GM15510 (cell line): ENCODE data around the gene ALDH3A2.

ENCODE experiments used
- POLR2A ChIP-seq: IDR thresholded peaks from 3 replicates; pipeline ENCODE4 v1.6.1; 2011; ENCODE audit warnings: borderline replicate concordance; ENCODE audit not compliant: insufficient read length; ENCODE audit errors: extremely low read depth

The ALDH3A2 gene

DNA sequence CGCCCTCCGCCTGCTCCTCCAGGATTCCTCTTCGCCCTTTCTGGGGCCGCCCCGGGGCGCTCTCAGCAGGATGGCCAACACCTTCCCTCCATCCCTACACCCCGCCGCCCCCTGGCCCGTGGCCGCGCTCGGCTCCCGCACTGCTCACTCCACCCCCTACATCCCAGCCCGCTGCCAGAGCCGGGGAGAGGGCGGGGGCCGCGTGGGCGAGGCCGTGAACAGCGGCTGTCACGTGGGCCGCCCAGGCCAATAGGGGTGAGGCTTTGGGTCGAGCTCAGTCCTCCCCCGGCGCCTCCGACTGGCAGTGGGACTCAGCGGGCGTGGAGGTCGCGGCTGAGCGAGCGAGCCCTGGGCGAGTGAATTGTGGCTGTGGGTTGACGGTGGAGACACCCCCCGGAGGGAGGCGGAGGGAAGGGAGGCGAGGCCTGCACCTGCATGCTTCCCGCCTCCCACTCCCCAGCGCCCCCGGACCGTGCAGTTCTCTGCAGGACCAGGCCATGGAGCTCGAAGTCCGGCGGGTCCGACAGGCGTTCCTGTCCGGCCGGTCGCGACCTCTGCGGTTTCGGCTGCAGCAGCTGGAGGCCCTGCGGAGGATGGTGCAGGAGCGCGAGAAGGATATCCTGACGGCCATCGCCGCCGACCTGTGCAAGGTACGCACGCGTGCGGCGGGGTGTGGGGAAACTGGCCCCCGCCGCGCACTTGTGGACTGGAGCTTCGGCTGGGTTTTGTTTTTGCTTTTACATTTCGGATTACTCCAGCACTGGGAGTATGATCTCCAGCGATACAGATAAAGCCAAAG, at the start of gene ALDH3A2:
Gene ALDH3A2 (plus strand): TSS at position 277 of the 799 bp plus-strand sequence. CDS start 221 bp downstream, at position 498.
- peak; percentile 92 for TF ChIP-seq POLR2A

GRCh38 chr17:19610311-19610710, 38.2 kb upstream of the ALDH3A2 start:
- no peak for TF ChIP-seq POLR2A

DNA sequence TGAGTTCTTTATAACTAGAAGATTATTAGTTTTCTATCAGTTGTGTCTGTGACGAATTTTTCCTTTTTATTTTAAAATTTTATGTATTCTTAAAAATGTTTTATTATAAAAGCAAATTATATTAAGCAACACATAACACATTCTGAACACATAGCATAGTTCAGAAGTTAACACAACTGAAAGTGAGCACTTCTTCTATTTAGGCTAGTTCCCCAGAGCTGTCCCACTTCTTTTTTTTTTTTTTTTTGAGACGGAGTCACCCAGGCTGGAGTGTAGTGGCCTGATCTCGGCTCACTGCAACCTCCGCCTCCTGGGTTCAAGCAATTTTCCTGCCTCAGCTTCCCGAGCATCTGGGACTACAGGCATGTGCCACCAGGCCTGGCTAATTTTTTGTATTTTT, 37.7 kb upstream of the ALDH3A2 start:
- TF ChIP-seq POLR2A: no peak

- no peak for TF ChIP-seq POLR2A
Observed at GRCh38 chr17:19613979-19614378, 34.6 kb upstream of the ALDH3A2 start.

- no peak for TF ChIP-seq POLR2A
Observed at GRCh38 chr17:19614900-19615299, 33.7 kb upstream of the ALDH3A2 start.

DNA sequence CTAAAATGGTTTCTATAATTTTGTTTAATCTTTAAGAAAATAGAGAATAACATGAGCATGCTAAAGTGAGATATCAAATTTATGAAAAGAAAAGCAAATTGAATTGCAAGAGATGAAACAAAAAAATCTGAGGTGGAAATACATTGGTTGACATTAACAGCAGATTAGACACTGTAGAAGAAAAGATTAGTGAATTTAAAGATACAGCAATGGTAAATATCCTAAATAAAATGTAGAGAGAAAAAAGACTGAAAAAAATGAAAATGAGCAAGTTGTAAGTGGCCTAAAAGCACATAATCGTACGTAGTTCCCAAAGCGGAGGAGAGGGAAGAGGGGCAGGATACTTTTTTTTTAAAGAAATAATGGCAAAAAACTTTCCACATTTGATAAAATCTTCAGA, 30.5 kb upstream of the ALDH3A2 start:
- no peak for TF ChIP-seq POLR2A

DNA sequence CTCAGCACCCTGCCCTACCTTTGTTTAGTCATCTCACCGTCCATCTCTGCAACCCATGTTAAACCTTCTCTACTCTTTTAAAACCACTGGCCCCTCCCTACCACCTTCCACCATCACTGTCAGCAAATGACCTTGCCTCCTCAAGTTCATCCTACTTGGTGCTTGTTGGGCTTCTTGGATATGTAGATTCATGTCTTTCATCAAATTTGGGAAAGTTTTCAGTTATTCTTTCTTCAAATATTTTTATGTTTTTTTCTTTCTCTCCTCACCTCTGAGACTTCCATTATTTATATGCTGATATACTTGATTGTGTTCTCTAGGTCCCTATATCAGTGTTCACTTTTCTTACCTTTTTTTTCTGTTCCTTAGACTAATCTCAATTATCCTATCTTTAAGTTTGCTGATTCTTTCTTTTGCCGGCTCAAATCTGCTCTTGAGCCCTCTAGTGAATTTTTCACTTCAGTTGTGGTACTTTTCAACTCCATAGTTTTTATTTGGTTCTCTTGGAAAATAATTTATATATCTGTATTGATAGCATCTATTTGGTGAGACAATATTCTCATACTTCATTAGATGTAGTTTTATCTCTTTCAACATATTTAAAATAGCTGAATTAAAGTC, 28.7 kb upstream of the ALDH3A2 start:
- TF ChIP-seq POLR2A: no peak

DNA sequence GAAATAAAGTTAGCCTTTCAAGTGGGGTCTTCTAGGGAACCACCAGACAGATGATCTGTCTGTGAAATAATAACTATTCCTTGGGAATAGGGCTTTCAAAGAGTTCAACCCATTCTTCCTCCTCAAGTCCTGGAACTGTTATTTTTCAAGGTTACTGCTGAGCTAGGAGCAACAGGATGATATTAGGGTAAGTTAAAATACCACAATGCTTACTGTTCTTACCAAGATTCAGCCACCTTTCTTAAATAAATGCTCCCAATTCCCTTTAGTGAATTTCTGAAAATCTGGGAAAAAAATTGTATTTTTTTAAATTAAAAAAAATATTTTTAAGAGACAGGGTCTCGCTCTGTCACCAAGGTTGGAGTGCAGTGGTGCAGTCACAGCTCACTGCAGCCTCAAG, 26.9 kb upstream of the ALDH3A2 start:
- no peak for TF ChIP-seq POLR2A

DNA sequence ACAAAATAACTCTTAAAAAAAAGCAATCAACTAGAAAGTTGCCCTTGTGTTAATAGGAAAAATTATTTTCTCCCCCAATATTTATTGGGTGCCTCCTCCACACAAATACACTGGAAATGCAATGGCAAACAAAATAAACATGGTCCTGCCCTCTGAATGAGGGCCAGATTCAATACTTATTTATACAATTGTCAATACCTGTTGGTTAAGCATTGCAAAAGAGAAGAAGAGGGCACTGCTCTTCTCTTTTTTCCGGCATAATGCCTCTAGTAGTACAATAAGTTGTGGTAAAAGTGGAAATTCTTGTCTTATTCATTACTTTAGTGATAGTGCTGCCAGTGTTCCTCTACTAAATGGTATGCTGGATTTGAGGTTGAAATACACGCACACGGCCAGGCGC, 22.5 kb upstream of the ALDH3A2 start:
- TF ChIP-seq POLR2A: no peak

DNA sequence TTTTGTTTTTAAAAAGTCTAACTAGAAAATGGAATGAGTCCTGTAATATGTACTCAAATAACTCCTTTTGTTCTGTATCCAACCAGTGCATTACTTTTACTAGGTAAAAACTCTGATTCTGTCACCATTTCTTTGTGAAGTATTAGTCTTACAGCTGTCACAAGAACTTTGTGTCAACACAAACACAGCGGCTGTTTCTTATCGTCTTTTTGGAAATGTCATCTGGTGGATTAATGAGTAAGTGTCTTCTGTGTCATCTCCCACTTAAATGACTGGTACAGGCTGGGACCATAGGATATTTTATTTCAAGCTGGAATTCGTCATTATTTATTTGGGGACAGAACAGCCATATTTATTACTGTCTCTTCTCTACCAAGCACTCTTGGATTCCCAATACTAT, 19.1 kb upstream of the ALDH3A2 start:
- no peak for TF ChIP-seq POLR2A

DNA sequence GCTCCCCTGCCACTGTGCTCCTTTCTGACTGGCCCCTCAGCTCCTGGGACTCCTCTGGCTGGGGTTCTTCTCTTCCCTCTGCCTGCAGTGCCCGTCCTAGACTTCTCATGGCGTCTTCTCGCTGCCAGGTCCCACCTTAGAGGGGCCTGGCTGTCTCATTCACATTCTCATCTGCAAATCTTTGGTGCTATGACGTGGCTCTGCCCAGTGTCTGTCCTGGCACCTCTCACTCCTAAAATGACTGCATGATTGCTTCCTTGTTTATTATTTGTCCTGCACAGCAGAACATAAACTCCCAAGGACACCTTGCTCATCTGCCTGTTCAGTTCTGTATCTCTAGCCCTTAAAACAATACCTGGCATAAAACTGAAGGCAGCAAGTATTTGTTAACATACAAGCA, 18.5 kb upstream of the ALDH3A2 start:
- TF ChIP-seq POLR2A: no peak

DNA sequence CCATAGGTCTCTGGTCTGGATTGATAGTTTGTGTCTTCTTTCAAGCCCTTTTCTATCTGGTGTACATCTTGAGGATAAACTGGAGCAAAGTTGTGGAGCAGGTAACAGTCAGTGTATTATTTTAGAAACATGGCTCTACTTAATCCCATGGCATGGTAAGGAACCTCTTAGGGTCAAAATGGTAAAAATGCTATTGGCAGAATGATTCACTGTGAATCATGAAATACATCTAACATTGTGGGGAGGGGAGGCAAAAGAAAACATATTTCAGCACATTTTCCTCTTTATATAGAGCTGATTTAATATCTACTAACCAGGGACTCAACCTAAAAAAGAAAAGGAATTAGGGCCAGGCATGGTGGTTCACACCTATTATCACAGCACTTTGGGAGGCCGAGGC, 17.9 kb upstream of the ALDH3A2 start:
- TF ChIP-seq POLR2A: no peak

GRCh38 chr17:19631905-19632304, 16.6 kb upstream of the ALDH3A2 start:
- no peak for TF ChIP-seq POLR2A

DNA sequence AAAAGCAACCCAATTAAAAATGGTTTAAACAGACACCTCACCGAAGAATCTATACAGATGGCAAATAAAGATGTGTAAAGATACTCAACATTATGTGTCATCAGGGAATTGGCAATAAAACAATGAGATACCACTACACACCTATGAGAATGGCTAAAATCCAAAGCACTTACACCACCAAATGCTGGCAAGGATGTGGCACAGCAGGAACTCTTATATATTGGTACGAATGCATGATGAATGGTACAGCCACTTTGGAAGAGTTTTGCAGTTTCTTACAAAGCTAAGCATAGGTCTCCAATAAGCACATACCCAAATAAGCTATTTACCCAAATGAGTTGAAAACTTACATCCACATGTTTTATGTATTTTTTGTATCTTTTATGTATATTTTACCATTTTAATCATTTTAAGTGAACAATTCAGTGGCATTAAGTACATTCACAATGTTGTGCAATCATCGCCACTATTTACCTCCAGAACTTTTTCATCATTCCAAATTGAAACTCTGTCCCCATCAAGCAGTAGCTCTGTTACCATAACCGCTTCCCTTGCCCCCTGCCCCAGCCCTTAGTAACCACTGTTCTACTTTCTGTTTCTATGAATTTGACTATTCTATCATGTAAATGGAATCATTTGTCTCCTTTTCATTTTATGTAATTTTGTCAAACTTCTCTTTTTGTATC, 6.7 kb upstream of the ALDH3A2 start:
- no peak for TF ChIP-seq POLR2A

- no peak for TF ChIP-seq POLR2A
Observed at GRCh38 chr17:19642373-19642893, 6.1 kb upstream of the ALDH3A2 start.
